ENCODE data around the gene RDH5.

DNA sequence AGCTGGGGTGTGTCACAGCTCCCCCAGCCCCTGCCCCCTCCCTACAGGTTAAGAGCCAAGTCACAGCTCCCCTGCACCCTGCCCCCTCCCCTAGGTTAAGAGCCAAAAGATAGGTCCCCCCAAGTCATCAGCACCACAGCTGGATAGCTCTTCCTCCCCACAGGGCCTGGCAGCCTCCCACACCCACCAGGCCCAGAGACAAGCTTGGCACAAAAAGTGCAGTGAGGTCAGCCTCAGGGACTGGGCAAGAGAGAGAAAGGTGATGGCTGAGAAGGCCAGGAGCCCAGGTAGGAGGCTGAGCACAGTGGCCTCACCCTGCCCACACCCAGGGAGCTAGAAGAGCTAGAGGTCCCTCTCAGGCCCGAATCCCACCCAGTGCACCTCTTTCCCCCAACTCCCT lies 21.2 kb upstream of the RDH5 start:
- TF ChIP-seq BHLHE40 (IDR thresholded peaks at IDR 0.05; ENCODE audit: borderline replicate concordance), result no peak
- no peak for TF ChIP-seq FOXM1 (IDR thresholded peaks at IDR 0.05; ENCODE audit: borderline replicate concordance)
- TF ChIP-seq SUZ12 (IDR thresholded peaks at IDR 0.05), result no peak

Measured in HEK293T (cell line).